Neural progenitor cell (in vitro differentiated cells): ENCODE data around the gene C1QL2. TPM values are rescaled to one million over a fixed set of nuclear protein-coding genes. Genes with fewer than 3 reads are reported as not detected.

Experiments used
- DNase-seq: peaks from one replicate; pipeline ENCODE4 v3.0.0-alpha.2; 2016; ENCODE audit warnings: low spot score
- H2AFZ ChIP-seq: fragments of 200-600 bp; sonication (generic); replicated peaks from 2 replicates; pipeline ENCODE4 v1.6.1; 2016; ENCODE audit warnings: antibody characterized with exemption
- H3F3A ChIP-seq: fragments of 200-600 bp; sonication (generic); 2 replicates; pipeline ENCODE4 v1.6.1; 2016; ENCODE audit warnings: antibody characterized with exemption, low read depth
- H3K27ac ChIP-seq: fragments of 200-600 bp; sonication (generic); 2 replicates; pipeline ENCODE4 v1.5.1; 2016; ENCODE audit warnings: mild to moderate bottlenecking
- H3K27me3 ChIP-seq: fragments of 200-600 bp; sonication (generic); 2 replicates; pipeline ENCODE4 v1.6.1; 2016; ENCODE audit warnings: mild to moderate bottlenecking, moderate library complexity
- H3K36me3 ChIP-seq: fragments of 200-600 bp; sonication (generic); 2 replicates; pipeline ENCODE4 v1.5.1; 2016
- H3K4me1 ChIP-seq: fragments of 200-600 bp; sonication (generic); 2 replicates; pipeline ENCODE4 v1.6.1; 2016; ENCODE audit warnings: mixed run types
- H3K4me2 ChIP-seq: fragments of 200-600 bp; sonication (generic); 2 replicates; pipeline ENCODE4 v1.6.1; 2016
- H3K4me3 ChIP-seq: fragments of 200-600 bp; sonication (generic); 2 replicates; pipeline ENCODE4 v1.5.1; 2016
- H3K79me2 ChIP-seq: fragments of 200-600 bp; sonication (generic); 2 replicates; pipeline ENCODE4 v1.6.1; 2016; ENCODE audit warnings: low read depth
- H3K9ac ChIP-seq: fragments of 200-600 bp; sonication (generic); 2 replicates; pipeline ENCODE4 v1.6.1; 2016
- H3K9me3 ChIP-seq: fragments of 200-600 bp; sonication (generic); 2 replicates; pipeline ENCODE4 v1.5.1; 2016; ENCODE audit warnings: low read depth
- H4K20me1 ChIP-seq: fragments of 200-600 bp; sonication (generic); 2 replicates; pipeline ENCODE4 v1.6.1; 2016; ENCODE audit warnings: low read depth
- H3K27ac Mint-ChIP-seq: 3 replicates; pipeline ENCODE4 v1.8.0; 2021; ENCODE audit warnings: mixed read lengths
- H3K27me3 Mint-ChIP-seq: 2 replicates; pipeline ENCODE4 v1.8.0; 2022; ENCODE audit warnings: low read depth, mild to moderate bottlenecking, inconsistent platforms, moderate library complexity, mixed read lengths; ENCODE audit not compliant: insufficient read depth
- H3K36me3 Mint-ChIP-seq: 3 replicates; pipeline ENCODE4 v1.8.0; 2021; ENCODE audit warnings: mixed read lengths
- H3K4me1 Mint-ChIP-seq: 3 replicates; pipeline ENCODE4 v1.8.0; 2021; ENCODE audit warnings: mixed read lengths
- H3K4me3 Mint-ChIP-seq: 3 replicates; pipeline ENCODE4 v1.8.0; 2021; ENCODE audit warnings: mild to moderate bottlenecking, moderate library complexity, mixed read lengths
- H3K9me3 Mint-ChIP-seq: 3 replicates; pipeline ENCODE4 v1.8.0; 2020; ENCODE audit warnings: mixed read lengths
- CTCF ChIP-seq: fragments of 200-600 bp; sonication (generic); IDR thresholded peaks from 2 replicates; pipeline ENCODE4 v1.5.1; 2017; ENCODE audit warnings: antibody characterized with exemption, mild to moderate bottlenecking
- EZH2 ChIP-seq: fragments of 200-600 bp; sonication (generic); IDR thresholded peaks from 2 replicates; pipeline ENCODE4 v1.6.1; 2017; ENCODE audit warnings: antibody characterized with exemption, mild to moderate bottlenecking, moderate library complexity
- EZH2phosphoT487 ChIP-seq: fragments of 200-600 bp; sonication (generic); IDR thresholded peaks from 2 replicates; pipeline ENCODE4 v1.6.1; 2017; ENCODE audit warnings: antibody characterized with exemption
- total RNA-seq: library from RNA; depleted of rRNA; stranded (reverse); fragments of >200 nt; gene quantifications from 2 replicates; pipeline ENCODE4 v1.2.3, GENCODE V29; 2015; ENCODE audit warnings: low replicate concordance

The C1QL2 gene
- not detected in 2 replicates for total RNA-seq

DNA sequence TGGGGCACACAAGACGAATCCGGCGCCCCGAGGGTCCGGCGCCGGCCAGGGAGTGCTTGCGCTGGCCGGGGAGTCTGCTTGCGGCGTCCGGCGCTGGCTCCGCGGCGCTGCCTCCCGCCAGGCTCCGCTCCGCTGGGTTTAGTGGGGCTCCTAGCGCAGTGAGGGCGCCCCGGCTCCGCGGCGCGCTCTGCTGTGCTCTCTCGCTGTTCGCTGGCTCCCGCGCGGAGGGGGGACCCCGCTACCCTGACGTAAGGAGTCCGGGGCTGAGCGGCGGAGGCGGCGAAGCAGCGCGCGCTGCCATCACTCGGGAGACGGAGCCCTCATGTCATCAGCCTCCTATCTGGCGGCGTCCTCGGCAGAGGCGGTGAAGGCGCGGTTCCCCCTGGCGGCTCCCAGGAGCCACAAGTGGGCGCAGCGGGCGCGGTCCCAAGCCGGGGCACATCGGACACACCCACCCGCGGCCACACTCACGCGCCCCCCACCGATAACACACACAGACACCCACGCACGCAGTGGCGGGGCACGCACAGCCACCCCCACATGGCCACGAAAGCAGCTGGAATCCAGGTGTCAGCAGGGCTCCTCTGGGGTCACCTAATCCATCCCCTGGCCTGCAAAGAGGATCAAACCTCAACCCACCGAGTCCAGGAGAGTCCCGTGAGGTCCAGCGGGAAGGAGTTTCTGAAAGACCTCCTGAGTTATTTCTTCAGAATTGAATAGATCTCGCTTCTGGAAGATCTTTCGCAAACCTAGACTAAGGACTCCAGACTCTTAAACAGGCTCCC, at the start of gene C1QL2:
Gene C1QL2, minus strand, starts transcription at position 189 of the 785 bp plus-strand sequence. CDS start 482 bp downstream, outside the sequence.
- Mint-ChIP-seq H3K9me3 (no peaks in the 10 kb centered on the region), H3K4me3 (peak within 1 kb of the TSS; percentile 57), H3K27ac (no peak within 1 kb of the TSS), H3K36me3 (no peaks in the 10 kb centered on the region), H3K27me3 (peaks cover 76% of the 10 kb centered on the region), H3K4me1 (peaks cover 9% of the 10 kb centered on the region)
- Histone ChIP-seq H3K36me3 (no peaks in the 10 kb centered on the region), H4K20me1 (peaks cover 23% of the 10 kb centered on the region), H2AFZ (peak within 1 kb of the TSS; percentile 66), H3K27ac (no peak within 1 kb of the TSS), H3K9ac (no peak within 1 kb of the TSS), H3K4me1 (peaks cover 19% of the 10 kb centered on the region), H3K79me2 (no peaks in the 10 kb centered on the region), H3K9me3 (no peaks in the 10 kb centered on the region), H3K4me2 (peak within 1 kb of the TSS; percentile 74), H3K27me3 (peaks cover 66% of the 10 kb centered on the region), H3K4me3 (peak within 1 kb of the TSS; percentile 50), H3F3A (peaks cover 29% of the 10 kb centered on the region)
- TF ChIP-seq CTCF = peak; percentile 52
- peak; percentile 97 for TF ChIP-seq EZH2phosphoT487
- TF ChIP-seq EZH2 = peak; percentile 92
- DNase-seq = peak; percentile 83

DNA sequence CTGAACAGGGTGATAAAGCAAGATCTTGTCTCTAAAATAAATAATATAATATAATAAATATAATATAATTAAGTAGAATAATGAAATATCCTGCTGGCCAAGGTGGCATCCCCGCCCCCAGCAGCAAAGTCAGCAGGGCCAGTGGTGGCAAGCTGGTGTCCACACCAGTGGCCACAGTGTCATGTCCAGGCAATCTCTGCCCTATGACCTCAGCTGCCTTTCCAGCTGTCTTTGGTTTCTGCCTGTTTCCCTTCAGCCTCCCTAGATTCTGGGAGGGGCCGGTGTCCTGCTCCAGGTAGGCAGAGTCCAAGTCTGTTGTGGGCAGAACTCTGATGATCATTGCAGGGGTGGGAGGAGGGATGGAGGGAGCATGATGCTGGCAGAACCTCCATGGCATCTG, 48.9 kb upstream of the C1QL2 start:
- H3K36me3 ChIP-seq = no peaks in the 10 kb centered on the region
- H3K4me3 Mint-ChIP-seq = no peak overlapping the region
- H3K27ac Mint-ChIP-seq = no peak overlapping the region
- no peak overlapping the region for H3K9ac ChIP-seq
- H3F3A ChIP-seq = no peaks in the 10 kb centered on the region
- no peak overlapping the region for H3K27ac ChIP-seq
- H3K9me3 ChIP-seq = no peaks in the 10 kb centered on the region
- H3K4me3 ChIP-seq = no peak overlapping the region
- H4K20me1 ChIP-seq = no peaks in the 10 kb centered on the region
- H3K4me1 ChIP-seq = peaks cover 9% of the 10 kb centered on the region
- no peak overlapping the region for H2AFZ ChIP-seq
- no peaks in the 10 kb centered on the region for H3K79me2 ChIP-seq
- H3K27me3 ChIP-seq = no peaks in the 10 kb centered on the region
- H3K4me2 ChIP-seq = no peak overlapping the region
- TF ChIP-seq EZH2 (no peak), EZH2phosphoT487 (no peak), CTCF (no peak)
- H3K4me1 Mint-ChIP-seq = peaks cover 7% of the 10 kb centered on the region
- DNase-seq = no peak
- H3K9me3 Mint-ChIP-seq = no peaks in the 10 kb centered on the region
- no peaks in the 10 kb centered on the region for H3K36me3 Mint-ChIP-seq
- peaks cover 7% of the 10 kb centered on the region for H3K27me3 Mint-ChIP-seq

DNA sequence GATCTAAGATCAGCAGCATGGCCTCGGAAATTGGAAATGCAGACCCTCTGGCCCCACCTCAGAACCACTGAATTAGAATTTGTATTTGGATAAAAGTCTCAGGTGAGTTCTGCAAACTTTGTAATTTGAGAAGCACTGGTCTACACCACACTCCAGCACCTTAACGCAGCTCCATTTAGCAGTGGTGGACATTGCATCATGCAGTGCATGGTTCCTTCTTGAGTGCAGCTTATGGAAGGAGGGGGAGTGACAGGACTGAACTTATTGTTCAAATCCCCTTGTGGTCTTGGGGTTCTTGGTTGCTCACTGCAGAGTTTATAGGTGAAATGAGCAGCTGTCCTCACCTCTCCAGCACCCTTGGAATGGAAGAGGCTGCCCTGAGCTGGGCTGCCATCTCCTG, 47.6 kb upstream of the C1QL2 start:
- H3K4me3 ChIP-seq = no peak overlapping the region
- no peaks in the 10 kb centered on the region for H4K20me1 ChIP-seq
- H3K27me3 Mint-ChIP-seq = peaks cover 7% of the 10 kb centered on the region
- TF ChIP-seq EZH2 (no peak), EZH2phosphoT487 (no peak), CTCF (no peak)
- no peaks in the 10 kb centered on the region for H3K79me2 ChIP-seq
- no peak overlapping the region for H3K4me2 ChIP-seq
- no peak overlapping the region for H3K9ac ChIP-seq
- H3K9me3 ChIP-seq = no peaks in the 10 kb centered on the region
- H3K4me3 Mint-ChIP-seq = no peak overlapping the region
- H3K27ac ChIP-seq = no peak overlapping the region
- no peak overlapping the region for H2AFZ ChIP-seq
- no peak overlapping the region for H3K27ac Mint-ChIP-seq
- peaks cover 3% of the 10 kb centered on the region for H3K4me1 Mint-ChIP-seq
- no peaks in the 10 kb centered on the region for H3K36me3 Mint-ChIP-seq
- no peaks in the 10 kb centered on the region for H3K27me3 ChIP-seq
- H3K9me3 Mint-ChIP-seq = no peaks in the 10 kb centered on the region
- no peaks in the 10 kb centered on the region for H3F3A ChIP-seq
- peaks cover 4% of the 10 kb centered on the region for H3K4me1 ChIP-seq
- no peaks in the 10 kb centered on the region for H3K36me3 ChIP-seq
- DNase-seq = no peak
